ENCODE results near the gene LKAAEAR1.
A peak's percentile ranks its signal among the peaks of the same experiment; 100 is the strongest.

Gene LKAAEAR1

GRCh38 chr20:64110411-64111068 lies 26.3 kb upstream of the LKAAEAR1 start:
- no peak for DNase-seq

- DNase-seq, result no peak
These were observed 25.7 kb upstream of the LKAAEAR1 start for GRCh38 chr20:64109831-64110391.

- DNase-seq, result no peak
These were observed 24.8 kb upstream of the LKAAEAR1 start for GRCh38 chr20:64108731-64109681.

- peak; percentile 44 to 47 for DNase-seq
These were observed 23.7 kb upstream of the LKAAEAR1 start for GRCh38 chr20:64107736-64108457.

- no peak for DNase-seq
These were observed 23.0 kb upstream of the LKAAEAR1 start, which contains the start of gene NPBWR2 for GRCh38 chr20:64106981-64107735. Gene NPBWR2, minus strand, starts transcription at chr20:64107565. Its CDS starts 734 bp downstream, at chr20:64106831.

DNA sequence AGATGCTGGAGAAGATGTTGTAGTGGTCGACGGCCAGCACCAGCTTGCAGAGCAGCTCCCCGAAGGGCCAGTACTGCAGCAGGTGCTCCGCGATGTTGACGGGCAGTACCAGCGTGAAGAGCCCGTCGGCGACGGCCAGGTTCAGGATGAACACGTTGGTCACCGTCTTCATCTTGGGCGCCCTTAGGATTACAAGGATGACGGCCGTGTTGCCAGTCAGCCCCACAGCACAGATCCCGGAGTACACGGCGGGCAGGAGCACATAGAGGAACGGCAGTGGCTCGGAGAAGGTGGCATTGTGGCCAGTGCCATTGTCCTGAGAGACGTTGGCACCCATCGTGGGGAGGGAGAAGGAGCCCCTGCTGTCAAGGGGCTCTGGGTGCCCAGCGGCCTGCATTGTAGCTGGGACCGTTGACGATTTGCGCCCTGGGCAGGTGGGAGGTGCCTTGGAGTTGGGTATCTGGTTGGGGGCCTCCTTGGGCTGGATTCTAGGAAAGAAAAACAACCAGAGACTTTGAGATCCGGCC lies 22.3 kb upstream of the LKAAEAR1 start:
- DNase-seq, result no peak

DNA sequence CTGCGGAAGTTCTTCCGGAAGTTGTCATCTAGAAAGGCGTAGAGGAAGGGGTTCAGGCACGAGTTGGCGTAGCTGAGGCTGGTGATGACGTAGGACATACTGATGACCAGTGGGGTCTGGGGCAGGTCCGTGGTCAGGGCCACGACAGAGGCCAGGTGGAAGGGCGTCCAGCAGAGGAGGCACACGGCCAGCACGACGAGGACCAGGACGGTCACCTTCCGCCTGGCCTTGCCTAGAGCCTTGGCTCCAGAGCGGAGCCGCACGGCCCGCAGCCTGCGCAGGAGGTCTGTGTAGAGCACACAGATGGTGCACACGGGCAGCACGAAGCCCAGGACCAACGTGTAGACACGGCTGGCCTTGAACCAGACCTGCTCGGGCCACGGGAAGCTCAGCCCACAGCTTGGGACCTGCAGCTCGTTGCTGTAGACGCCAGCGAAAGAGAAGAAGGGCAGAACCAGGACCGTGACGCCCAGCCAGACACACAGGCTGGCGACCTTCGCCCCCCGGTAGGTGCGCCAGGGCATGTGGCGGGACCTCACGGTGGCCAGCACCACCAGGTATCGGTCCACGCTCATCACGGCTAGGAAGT lies 21.7 kb upstream of the LKAAEAR1 start:
- DNase-seq, result no peak

- DNase-seq, result no peak
These were observed 20.7 kb upstream of the LKAAEAR1 start for GRCh38 chr20:64104667-64105451.

GRCh38 chr20:64103871-64104666 lies 19.9 kb upstream of the LKAAEAR1 start:
- no peak for DNase-seq

GRCh38 chr20:64102647-64103354 lies 18.6 kb upstream of the LKAAEAR1 start:
- no peak for DNase-seq

GRCh38 chr20:64101731-64102621 lies 17.8 kb upstream of the LKAAEAR1 start:
- peak in 1 of 2 donors; percentile 54 for DNase-seq

- no peak for DNase-seq
These were observed 16.9 kb upstream of the LKAAEAR1 start for GRCh38 chr20:64100946-64101688.

- DNase-seq, result no peak
These were observed 16.3 kb upstream of the LKAAEAR1 start for GRCh38 chr20:64100566-64100888.

GRCh38 chr20:64099880-64100565 lies 15.8 kb upstream of the LKAAEAR1 start:
- DNase-seq, result no peak

DNA sequence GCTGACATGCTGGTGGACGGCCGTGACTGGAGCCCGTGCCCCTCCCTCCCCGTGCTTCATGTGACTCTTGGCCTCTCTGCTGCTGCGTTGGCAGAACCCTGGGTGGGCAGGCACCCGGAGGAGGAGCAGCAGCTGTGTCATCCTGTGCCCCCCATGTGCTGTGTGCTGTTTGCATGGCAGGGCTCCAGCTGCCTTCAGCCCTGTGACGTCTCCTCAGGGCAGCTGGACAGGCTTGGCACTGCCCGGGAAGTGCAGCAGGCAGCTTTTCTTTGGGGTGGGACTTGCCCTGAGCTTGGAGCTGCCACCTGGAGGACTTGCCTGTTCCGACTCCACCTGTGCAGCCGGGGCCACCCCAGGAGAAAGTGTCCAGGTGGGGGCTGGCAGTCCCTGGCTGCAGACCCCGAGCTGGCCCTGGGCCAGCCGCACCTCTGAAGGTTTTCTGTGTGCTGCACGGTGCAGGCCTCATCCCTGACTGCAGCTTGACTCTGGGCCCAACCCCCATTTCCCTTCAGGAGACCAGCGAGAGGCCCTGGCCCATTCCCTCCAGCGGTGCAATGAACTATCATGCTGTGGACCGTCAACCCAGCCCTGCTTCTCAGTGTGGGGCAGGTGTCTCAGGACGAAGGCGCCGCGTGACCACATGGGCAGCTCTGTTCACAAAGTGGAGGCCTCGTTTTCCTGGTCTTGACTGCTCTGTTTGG lies 15.0 kb upstream of the LKAAEAR1 start:
- no peak for DNase-seq

- DNase-seq, result no peak
These were observed 14.3 kb upstream of the LKAAEAR1 start for GRCh38 chr20:64098471-64099013.

All from inflammatory macrophage treated with lipopolysaccharide for 1 hour (primary cell).